ENCODE data around the gene ACHE.
"Not testable (repeated sequence)": the region's sequence is repeated elsewhere in the genome, so short reads cannot be mapped to it uniquely, and the experiment has no call there.

The ACHE gene

DNA sequence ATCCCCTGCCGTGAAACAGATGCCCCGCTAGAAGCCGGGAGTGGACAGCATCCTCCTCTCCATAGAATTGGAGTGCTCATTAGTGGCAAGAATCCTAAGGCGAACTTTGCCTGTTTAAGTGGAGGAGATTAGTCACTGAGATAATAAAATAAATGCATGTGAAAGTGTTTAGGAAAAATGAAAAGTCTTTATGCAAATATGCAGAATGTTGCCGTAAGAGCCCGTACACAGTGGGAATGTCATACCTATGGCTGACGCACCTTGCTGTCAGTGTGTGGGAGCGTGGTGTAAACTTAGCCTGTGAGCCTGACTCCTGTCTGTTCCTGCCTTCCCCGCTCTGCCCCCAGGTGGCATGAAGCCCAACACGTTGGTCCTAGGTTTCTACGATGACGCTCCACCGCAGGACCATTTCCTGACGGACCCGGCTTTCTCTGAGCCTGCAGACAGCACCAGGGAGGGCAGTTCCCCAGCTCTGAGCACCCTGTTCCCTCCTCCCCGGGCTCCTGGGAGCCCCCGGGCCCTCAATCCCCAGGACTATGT lies 30.2 kb downstream of the ACHE start:
- DNase-seq (ENCODE audit: low read depth in 2 of 2, low spot score in 1 of 2): no peak

GRCh38 chr7:100864263-100864845 lies 31.3 kb downstream of the ACHE start:
- DNase-seq (ENCODE audit: low read depth in 2 of 2, low spot score in 1 of 2): no peak

GRCh38 chr7:100863406-100863950 lies 32.2 kb downstream of the ACHE start:
- DNase-seq (ENCODE audit: low read depth in 2 of 2, low spot score in 1 of 2): no peak

- DNase-seq (ENCODE audit: low read depth in 2 of 2, low spot score in 1 of 2): no peak
Observed at GRCh38 chr7:100861616-100861985, 34.1 kb downstream of the ACHE start.

GRCh38 chr7:100860702-100861615 lies 34.7 kb downstream of the ACHE start:
- DNase-seq (ENCODE audit: low read depth in 2 of 2, low spot score in 1 of 2): no peak

DNA sequence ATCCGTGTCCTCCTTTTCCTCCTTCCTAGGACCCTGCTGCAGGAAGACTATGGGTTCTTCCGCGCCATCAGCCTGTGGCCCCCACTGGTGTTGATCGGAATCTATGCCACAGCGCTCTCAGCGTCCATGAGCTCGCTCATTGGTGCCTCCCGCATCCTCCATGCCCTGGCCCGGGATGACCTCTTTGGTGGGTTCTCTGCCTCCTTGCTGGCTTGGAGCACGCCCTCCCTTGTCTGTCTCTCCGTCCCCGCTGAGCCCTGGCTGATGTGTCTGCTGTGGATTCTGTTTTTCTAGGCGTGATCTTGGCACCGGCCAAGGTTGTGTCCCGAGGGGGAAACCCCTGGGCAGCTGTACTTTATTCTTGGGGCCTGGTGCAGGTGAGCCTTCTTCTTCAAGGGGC lies 35.8 kb downstream of the ACHE start:
- DNase-seq (ENCODE audit: low read depth in 2 of 2, low spot score in 1 of 2): no peak

GRCh38 chr7:100856871-100857282 lies 38.8 kb downstream of the ACHE start:
- no peak for DNase-seq (ENCODE audit: low read depth in 2 of 2, low spot score in 1 of 2)

GRCh38 chr7:100855515-100855914 lies 40.2 kb downstream of the ACHE start:
- no peak for DNase-seq (ENCODE audit: low read depth in 2 of 2, low spot score in 1 of 2)

DNA sequence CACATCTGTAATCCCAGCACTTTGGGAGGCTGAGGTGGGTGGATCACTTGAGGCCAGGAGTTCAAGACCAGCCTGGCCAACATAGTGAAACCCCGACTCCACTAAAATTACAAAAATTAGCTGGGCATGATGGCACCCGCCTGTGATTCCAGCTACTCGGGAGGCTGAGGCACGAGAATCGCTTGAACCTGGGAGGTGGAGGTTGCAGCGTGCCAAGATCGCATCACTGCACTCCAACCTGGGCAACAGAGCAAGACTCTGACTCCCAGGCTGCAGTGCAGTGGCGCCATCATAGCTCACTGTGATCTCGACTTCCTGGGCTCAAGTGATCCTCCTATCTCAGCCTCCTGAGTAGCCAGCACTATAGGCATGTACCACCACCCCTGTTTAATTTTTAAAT lies 40.8 kb downstream of the ACHE start:
- DNase-seq (ENCODE audit: low read depth in 2 of 2, low spot score in 1 of 2): not testable (repeated sequence)

DNA sequence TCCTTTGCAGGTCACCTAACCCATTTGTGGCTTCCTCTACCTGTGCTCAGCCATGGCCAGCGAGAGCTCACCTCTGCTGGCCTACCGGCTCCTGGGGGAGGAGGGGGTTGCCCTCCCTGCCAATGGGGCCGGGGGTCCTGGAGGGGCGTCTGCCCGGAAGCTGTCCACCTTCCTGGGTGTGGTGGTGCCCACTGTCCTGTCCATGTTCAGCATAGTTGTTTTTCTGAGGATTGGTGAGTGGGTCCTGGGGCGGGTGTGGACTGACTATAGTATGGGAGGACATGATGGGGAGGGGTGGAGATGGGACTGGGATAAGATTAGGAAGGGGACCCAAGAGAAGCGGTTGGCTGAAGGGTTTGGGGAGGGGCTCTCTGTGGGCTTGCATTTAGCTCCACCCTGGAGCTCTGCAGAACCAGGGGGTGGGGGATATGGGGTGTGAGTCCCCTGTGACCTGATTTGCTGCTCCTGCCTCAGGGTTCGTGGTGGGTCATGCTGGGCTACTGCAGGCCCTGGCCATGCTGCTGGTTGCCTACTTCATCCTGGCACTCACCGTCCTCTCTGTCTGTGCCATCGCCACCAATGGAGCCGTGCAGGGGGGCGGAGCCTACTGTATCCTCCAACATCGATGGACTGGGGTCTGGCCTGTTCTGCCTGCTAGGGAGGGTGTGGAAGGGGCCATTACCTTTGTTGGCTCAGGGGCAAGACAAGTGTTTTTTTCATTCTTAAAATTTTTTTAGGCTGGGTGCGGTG lies 41.4 kb downstream of the ACHE start:
- DNase-seq (ENCODE audit: low read depth in 2 of 2, low spot score in 1 of 2): no peak

GRCh38 chr7:100852048-100852872 lies 43.4 kb downstream of the ACHE start, which contains the start of gene SLC12A9:
SLC12A9 (plus strand) TSS chr7:100852713; CDS start chr7:100854198, 1,485 bp downstream.
- DNase-seq (ENCODE audit: low read depth in 2 of 2, low spot score in 1 of 2): peak; percentile 62 to 65

- no peak for DNase-seq (ENCODE audit: low read depth in 2 of 2, low spot score in 1 of 2)
Observed at GRCh38 chr7:100847360-100847759, 48.3 kb downstream of the ACHE start.

GRCh38 chr7:100840470-100841100 lies 55.1 kb downstream of the ACHE start:
- DNase-seq (ENCODE audit: low read depth in 2 of 2, low spot score in 1 of 2): no peak
